Stomach smooth muscle (tissue), 2 donors: Measurements from ENCODE around the gene BTBD9.

Experiments
- H3K27ac ChIP-seq: one replicate; pipeline ENCODE4 v1.7.0; 2013; ENCODE audit warnings: mild to moderate bottlenecking, low read length, inconsistent platforms
- H3K27me3 ChIP-seq, 2 donors: one replicate each; pipeline ENCODE4 v1.7.0; 2013; ENCODE audit warnings: low read length in 2 of 2; ENCODE audit not compliant: insufficient read depth in 2 of 2, control insufficient read depth in 1 of 2
- H3K36me3 ChIP-seq, 2 donors: one replicate each; pipeline ENCODE4 v1.7.0; 2013; ENCODE audit warnings: low read length in 2 of 2; ENCODE audit not compliant: control insufficient read depth in 2 of 2, insufficient read depth in 2 of 2
- H3K4me1 ChIP-seq: one replicate; pipeline ENCODE4 v1.7.0; 2013; ENCODE audit warnings: low read length; ENCODE audit not compliant: control insufficient read depth, insufficient read depth
- H3K4me3 ChIP-seq, 2 donors: one replicate each; pipeline ENCODE4 v1.7.0; 2013; ENCODE audit warnings: low read length in 2 of 2
- H3K9ac ChIP-seq, 2 donors: one replicate each; pipeline ENCODE4 v1.7.0; 2013; ENCODE audit warnings: low read length in 2 of 2, mild to moderate bottlenecking in 1 of 2
- H3K9me3 ChIP-seq, 2 donors: one replicate each; pipeline ENCODE4 v1.7.0; 2013; ENCODE audit warnings: low read length in 2 of 2; ENCODE audit not compliant: control insufficient read depth in 2 of 2
- donor health status: healthy.
- donor health status: Pancreatic carcinoma.

The BTBD9 gene

GRCh38 chr6:38649744-38650143 is 10.0 kb upstream of the BTBD9 start:
- Histone ChIP-seq H3K27me3 (no peaks in the 10 kb centered on the region), H3K36me3 (peaks cover 0 to 4% of the 10 kb centered on the region in 2 donors), H3K4me3 (no peak overlapping the region), H3K4me1 (no peaks in the 10 kb centered on the region), H3K27ac (no peak overlapping the region), H3K9me3 (no peaks in the 10 kb centered on the region), H3K9ac (no peak overlapping the region)

- H3K9me3 ChIP-seq = no peaks in the 10 kb centered on the region
- no peaks in the 10 kb centered on the region for H3K4me1 ChIP-seq
- H3K27ac ChIP-seq = no peak overlapping the region
- no peaks in the 10 kb centered on the region for H3K27me3 ChIP-seq
- H3K4me3 ChIP-seq = no peak overlapping the region
- peaks cover 0 to 4% of the 10 kb centered on the region in 2 donors for H3K36me3 ChIP-seq
- H3K9ac ChIP-seq = no peak overlapping the region
Observed at GRCh38 chr6:38648629-38649028, 8.9 kb upstream of the BTBD9 start.

- Histone ChIP-seq H3K9ac (no peak overlapping the region), H3K9me3 (no peaks in the 10 kb centered on the region), H3K4me3 (no peak overlapping the region), H3K27me3 (no peaks in the 10 kb centered on the region), H3K4me1 (peaks cover under 1% of the 10 kb centered on the region), H3K27ac (no peak overlapping the region), H3K36me3 (peaks cover 0 to 3% of the 10 kb centered on the region in 2 donors)
Observed at GRCh38 chr6:38646166-38646878, 6.6 kb upstream of the BTBD9 start.

GRCh38 chr6:38644951-38645350 is 5.2 kb upstream of the BTBD9 start:
- Histone ChIP-seq H3K27me3 (no peaks in the 10 kb centered on the region), H3K4me3 (no peak overlapping the region), H3K4me1 (peaks cover 8% of the 10 kb centered on the region), H3K36me3 (no peaks in the 10 kb centered on the region), H3K9ac (no peak overlapping the region), H3K9me3 (no peaks in the 10 kb centered on the region), H3K27ac (no peak overlapping the region)

- Histone ChIP-seq H3K27me3 (no peaks in the 10 kb centered on the region), H3K36me3 (no peaks in the 10 kb centered on the region), H3K4me1 (peaks cover 14% of the 10 kb centered on the region), H3K9ac (peak overlapping the region; percentile 93 to 97), H3K27ac (peak overlapping the region; percentile 90), H3K9me3 (no peaks in the 10 kb centered on the region), H3K4me3 (peak overlapping the region; percentile 65 to 96)
Observed at GRCh38 chr6:38640216-38640909, 634 bp upstream of the BTBD9 start.

GRCh38 chr6:38638941-38639497 is 710 bp downstream of the BTBD9 start:
- Histone ChIP-seq H3K9ac (peak overlapping the region; percentile 93 to 97), H3K4me1 (peaks cover 14% of the 10 kb centered on the region), H3K36me3 (no peaks in the 10 kb centered on the region), H3K27ac (peak overlapping the region; percentile 90), H3K4me3 (peak overlapping the region; percentile 65 to 96), H3K9me3 (no peaks in the 10 kb centered on the region), H3K27me3 (no peaks in the 10 kb centered on the region)

- H3K27me3 ChIP-seq = no peaks in the 10 kb centered on the region
- H3K4me3 ChIP-seq = no peak overlapping the region
- H3K36me3 ChIP-seq = no peaks in the 10 kb centered on the region
- no peak overlapping the region for H3K27ac ChIP-seq
- peaks cover 14% of the 10 kb centered on the region for H3K4me1 ChIP-seq
- no peaks in the 10 kb centered on the region for H3K9me3 ChIP-seq
- H3K9ac ChIP-seq = no peak overlapping the region
Observed at GRCh38 chr6:38637756-38638155, 2.0 kb downstream of the BTBD9 start.

- H3K4me1 ChIP-seq = peaks cover 11% of the 10 kb centered on the region
Observed at GRCh38 chr6:38636027-38636426, 3.7 kb downstream of the BTBD9 start.

GRCh38 chr6:38634518-38634917 is 5.2 kb downstream of the BTBD9 start:
- Histone ChIP-seq H3K27me3 (no peaks in the 10 kb centered on the region), H3K9ac (no peak overlapping the region), H3K27ac (no peak overlapping the region), H3K4me3 (no peak overlapping the region), H3K9me3 (peaks cover 0 to 2% of the 10 kb centered on the region in 2 donors), H3K4me1 (peaks cover 6% of the 10 kb centered on the region), H3K36me3 (no peaks in the 10 kb centered on the region)

More at GRCh38 chr6:38636027-38636426, 3.7 kb downstream of the BTBD9 start:
- Histone ChIP-seq H3K9me3 (peaks cover 0 to 2% of the 10 kb centered on the region in 2 donors), H3K4me3 (no peak overlapping the region), H3K36me3 (no peaks in the 10 kb centered on the region), H3K27ac (no peak overlapping the region), H3K27me3 (no peaks in the 10 kb centered on the region), H3K9ac (no peak overlapping the region)

- no peak overlapping the region for H3K9ac ChIP-seq
- no peaks in the 10 kb centered on the region for H3K27me3 ChIP-seq
- H3K27ac ChIP-seq = no peak overlapping the region
- no peaks in the 10 kb centered on the region for H3K36me3 ChIP-seq
- no peak overlapping the region for H3K4me3 ChIP-seq
- peaks cover 0 to 2% of the 10 kb centered on the region in 2 donors for H3K9me3 ChIP-seq
- no peaks in the 10 kb centered on the region for H3K4me1 ChIP-seq
Observed at GRCh38 chr6:38632490-38632889, 7.2 kb downstream of the BTBD9 start.
